GM19372 (cell line): ENCODE data around the gene INTS3.
"Not testable (repeated sequence)": the region's sequence is repeated elsewhere in the genome, so short reads cannot be mapped to it uniquely, and the experiment has no call there.

Experiments
- ATAC-seq: cut with Tn5 transposase; IDR thresholded peaks from one replicate; pipeline ENCODE4 v1.9.1; 2021; ENCODE audit warnings: mild to moderate bottlenecking, low read depth, moderate library complexity; ENCODE audit not compliant: unreplicated experiment

Gene INTS3

DNA sequence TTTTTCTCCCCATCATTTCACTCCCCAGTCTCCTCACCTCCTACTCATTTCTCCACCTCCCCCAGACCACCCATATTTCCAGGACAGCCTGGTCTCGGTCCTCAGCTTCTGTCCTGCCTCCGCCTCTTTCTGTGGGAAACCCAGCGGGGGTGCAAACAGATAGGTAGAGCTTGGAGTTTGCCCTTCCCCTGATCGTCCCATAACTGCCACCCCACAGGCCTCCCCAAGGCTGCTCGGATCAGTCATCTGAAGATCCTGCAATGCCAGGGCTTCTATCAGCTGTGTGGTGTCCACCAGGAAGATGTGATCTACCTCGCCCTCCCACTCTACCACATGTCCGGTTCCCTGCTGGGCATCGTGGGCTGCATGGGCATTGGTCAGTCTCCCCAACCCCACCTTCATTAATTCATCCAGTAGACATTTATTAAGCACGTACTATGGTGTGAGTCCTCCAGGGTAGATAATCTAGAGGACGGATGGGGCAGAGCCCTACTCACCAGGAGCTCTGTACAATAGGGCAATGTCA lies 49.1 kb downstream of the INTS3 start:
- no peak for ATAC-seq

DNA sequence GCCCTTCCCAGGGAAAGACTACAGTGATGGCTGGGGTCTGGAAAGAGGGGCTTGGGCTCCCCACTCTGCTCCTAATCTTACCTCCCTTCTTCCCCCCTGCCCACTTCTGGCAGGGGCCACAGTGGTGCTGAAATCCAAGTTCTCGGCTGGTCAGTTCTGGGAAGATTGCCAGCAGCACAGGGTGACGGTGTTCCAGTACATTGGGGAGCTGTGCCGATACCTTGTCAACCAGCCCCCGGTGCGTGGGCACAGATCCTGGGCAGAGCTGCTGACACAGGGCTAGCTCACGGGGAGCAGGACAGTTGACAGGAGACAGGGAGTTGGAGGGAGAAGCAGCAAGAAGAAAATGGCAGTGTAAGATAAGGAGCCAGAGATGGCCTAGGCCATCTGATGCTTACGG lies 49.8 kb downstream of the INTS3 start:
- ATAC-seq: no peak

DNA sequence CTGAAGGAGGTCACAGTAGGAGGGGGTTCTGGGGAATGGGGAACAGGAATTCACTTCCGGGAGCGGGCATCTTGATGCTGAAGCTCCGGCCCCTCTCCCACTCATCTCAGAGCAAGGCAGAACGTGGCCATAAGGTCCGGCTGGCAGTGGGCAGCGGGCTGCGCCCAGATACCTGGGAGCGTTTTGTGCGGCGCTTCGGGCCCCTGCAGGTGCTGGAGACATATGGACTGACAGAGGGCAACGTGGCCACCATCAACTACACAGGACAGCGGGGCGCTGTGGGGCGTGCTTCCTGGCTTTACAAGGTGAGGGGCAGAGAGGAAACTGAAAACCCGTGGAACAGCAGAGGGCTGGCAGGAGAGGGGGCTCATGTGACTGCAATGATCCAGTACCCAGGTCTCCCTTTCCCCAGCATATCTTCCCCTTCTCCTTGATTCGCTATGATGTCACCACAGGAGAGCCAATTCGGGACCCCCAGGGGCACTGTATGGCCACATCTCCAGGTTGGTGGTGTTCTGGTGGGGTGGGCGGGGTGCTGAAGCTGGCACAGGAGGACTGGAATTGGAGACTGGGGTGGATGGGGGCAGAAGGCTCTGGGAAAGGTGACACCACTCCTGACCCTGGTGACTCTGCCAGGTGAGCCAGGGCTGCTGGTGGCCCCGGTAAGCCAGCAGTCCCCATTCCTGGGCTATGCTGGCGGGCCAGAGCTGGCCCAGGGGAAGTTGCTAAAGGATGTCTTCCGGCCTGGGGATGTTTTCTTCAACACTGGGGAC lies 50.4 kb downstream of the INTS3 start:
- ATAC-seq: no peak

DNA sequence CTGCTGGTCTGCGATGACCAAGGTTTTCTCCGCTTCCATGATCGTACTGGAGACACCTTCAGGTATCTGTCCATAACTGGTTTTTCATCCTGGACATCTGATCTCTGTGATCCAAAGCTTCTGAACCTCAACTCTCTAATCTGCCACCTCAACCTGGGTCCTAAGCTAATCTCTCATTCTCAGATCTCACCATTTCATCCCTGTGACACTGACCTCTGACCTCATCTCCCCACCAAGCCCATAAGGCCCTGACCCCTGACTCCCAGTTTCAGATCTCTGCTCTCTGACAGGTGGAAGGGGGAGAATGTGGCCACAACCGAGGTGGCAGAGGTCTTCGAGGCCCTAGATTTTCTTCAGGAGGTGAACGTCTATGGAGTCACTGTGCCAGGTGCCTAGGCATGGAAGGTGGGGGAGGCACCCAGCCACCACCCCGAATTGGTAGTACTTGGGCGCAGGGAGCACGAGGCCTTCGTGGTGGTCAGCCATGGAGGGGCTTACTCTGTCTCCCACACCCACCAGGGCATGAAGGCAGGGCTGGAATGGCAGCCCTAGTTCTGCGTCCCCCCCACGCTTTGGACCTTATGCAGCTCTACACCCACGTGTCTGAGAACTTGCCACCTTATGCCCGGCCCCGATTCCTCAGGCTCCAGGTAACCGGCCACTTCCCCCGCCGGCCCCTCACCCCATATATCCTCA lies 51.1 kb downstream of the INTS3 start:
- ATAC-seq: no peak

DNA sequence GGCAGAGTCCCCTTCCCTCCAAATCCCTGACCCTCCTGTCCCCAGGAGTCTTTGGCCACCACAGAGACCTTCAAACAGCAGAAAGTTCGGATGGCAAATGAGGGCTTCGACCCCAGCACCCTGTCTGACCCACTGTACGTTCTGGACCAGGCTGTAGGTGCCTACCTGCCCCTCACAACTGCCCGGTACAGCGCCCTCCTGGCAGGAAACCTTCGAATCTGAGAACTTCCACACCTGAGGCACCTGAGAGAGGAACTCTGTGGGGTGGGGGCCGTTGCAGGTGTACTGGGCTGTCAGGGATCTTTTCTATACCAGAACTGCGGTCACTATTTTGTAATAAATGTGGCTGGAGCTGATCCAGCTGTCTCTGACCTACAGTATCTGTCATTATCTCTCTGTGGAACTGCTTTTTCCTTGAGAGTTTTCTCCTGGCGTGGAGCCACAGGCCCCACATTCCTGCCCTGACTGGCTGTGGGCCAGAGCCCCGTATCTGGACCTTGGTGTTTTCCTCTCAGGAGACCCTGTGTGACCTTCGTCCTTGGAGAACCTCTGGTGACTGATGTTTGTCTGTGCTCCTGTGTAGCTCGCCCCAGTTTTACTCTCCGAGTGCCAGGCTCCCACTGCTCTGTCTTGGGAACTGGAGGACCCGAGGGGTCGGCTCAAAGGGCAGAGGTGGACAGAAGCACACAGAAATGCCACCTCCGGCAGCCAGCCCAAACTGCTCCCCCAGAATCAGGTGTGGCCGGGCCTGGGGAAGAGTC lies 52.1 kb downstream of the INTS3 start:
- no peak for ATAC-seq

DNA sequence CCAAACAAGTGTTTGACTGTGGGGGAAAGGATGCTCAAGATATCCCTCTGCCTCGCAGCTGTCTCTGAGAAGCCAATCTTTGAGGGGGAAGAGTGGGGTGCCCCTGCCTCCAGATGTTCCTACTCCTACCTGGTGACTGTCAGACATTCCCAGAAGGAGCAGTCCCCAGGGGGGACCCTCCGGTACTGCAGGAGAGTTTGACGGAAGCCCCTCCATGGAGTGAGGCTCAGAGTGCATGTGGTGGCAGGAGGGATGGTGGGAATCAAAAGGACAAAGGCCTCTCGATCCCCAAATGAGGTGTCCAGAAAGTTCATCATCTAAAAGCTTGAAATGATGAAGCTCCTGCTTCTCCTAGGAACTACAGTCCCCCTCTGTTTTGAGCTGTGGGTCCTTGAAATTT lies 52.7 kb downstream of the INTS3 start:
- ATAC-seq: no peak

DNA sequence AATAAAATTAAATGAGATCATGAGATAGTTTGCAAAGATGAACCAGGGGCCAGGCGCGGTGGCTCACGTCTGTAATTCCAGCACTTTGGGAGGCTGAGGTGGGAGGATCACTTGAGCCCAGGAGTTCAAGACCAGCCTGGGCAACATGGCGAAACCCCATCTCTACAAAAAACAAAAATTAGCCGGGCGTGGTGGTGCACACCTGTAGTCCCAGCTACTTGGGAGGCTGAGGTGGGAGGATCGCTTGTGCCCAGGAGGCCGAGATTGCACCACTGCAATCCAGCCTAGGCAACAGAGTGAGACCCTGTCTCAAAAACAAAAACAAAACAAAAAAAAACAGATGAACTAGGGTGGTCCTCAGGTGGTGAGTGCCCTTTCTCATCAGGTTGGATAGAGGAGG lies 54.8 kb downstream of the INTS3 start:
- ATAC-seq: not testable (repeated sequence)

DNA sequence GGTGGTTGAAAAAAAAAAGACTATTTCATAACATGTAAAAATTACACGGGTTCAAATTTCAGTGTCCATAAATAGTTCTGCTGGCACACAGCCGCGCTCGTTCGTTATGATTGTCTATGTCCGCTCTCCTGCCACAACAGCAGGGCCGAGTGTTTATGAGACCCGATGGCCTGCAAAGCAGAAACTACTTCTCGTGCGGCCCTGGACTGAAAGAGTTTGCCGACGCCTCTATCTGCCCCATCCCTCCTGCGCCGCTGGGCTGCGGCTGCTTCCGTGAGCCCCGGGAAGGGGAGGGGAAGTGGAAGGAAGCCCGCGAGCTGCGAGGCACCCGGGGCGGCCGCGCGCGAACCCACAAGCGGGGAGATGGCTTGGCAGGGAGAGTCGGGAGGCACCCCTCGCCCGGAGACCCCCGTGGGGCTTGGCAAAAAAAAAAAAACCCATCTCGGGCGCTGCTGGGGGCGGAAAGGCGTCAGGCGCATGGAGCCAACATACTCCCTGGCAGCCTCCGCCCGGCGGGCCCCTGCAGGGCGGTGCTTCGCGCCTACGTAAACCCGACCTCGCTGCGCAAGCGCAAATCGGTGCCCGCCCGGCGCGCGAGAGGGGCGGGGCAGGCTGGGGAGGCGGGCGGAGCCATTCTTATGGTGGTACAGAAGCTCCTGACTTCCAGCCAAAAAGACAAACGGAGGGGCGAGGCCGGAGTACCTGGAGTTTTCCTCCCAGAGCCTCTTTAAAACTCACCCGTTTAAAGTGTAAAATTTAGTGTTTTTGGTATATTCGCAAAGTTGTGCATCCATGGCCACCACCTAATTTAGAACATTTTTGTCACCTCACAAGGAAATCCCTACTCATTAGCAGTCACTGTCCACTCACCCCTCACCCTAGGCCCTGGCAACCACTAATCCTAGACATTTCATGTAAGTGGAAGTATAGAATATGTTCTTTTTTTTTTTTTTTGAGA lies 55.7 kb downstream of the INTS3 start:
- ATAC-seq: peak; percentile 91

DNA sequence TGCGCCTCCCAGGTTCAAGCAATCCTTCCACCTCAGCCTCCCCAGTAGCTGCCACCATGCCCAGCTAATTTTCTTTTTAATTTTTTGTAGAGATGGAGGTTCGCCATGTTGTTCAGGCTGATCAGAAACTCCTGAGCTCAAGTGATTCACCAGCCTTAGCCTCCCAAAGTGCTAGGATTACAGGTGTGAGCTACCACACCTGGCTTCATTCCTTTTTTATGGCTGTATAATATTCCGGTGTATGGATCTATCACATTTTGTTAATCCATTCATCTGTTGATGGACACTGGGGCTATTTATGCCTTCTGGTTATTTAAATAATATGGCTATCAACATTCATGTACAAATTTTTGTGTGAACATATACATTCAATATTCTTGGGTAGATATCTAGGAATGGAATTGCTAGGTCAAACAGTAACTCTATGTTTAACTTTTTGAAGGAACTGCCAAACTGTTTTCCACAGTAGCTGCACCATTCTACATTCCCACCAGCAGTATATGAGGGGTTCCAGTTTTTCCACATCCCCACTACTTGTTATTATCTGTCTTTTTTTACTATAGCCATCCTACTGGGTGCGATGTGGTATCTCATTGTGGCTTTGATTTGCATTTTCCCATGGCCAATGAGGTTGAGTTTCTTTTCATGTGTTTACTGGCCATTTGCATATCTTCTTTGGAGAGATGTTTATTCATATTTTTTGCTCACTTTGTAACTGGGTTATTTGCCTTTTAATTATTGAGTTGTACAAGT lies 58.4 kb downstream of the INTS3 start:
- no peak for ATAC-seq

DNA sequence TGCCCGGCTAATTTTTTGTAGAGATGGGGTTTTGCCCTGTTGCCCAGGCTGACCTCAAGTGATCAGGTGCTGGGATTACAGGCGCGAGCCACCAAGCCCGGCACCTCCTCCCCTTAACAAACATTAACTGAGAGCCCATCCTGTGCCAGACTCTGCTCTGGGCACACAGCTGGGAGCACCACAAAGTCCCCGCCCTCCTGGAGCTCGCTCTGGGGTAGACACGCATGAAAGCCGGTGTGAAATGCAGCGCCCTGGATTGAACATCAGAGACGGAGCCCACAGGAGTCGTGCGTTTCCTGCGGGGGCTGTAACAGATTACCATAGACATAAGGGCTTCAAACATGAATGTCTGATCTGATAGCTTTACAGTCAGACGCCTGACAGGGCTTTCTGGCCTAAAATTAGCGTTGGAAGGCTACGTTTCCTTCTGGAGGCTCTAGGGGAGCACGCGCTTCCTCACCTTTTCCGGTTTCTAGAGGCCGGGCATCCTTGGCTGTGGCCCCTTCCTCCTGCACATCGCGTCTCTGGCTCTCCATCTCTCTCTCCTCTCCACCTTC lies 61.7 kb downstream of the INTS3 start:
- no peak for ATAC-seq

DNA sequence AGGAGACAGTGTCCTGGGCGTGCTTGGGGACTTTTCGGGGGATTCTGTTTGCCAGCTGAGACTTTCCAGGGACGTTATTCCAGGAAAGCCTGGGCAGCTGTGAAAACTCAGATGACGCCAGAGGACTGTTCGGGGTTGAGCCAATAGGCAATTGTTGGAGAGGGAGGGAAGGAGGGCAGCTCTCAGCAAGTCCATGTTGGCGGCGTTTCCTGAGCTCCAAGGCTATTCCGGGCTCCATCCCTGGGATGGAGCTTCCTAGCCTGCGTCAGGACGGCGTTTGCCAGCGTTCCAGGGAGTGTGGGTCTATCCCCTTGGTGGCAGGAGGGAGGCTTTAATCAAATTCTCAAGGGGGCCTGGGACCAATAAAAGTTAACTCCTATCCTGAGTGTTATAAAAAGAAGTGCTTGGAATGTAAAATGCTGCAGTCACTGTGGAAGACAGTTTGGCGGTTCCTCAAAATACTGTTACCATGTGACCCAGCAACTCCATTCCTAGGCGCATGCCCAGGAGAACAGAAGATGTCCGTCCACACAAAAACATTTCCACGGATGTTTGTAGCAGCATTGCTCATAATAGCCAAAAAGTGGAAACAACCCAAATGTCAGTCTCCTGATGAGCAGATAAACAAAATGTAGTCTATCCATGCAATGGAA lies 62.6 kb downstream of the INTS3 start:
- ATAC-seq: no peak

DNA sequence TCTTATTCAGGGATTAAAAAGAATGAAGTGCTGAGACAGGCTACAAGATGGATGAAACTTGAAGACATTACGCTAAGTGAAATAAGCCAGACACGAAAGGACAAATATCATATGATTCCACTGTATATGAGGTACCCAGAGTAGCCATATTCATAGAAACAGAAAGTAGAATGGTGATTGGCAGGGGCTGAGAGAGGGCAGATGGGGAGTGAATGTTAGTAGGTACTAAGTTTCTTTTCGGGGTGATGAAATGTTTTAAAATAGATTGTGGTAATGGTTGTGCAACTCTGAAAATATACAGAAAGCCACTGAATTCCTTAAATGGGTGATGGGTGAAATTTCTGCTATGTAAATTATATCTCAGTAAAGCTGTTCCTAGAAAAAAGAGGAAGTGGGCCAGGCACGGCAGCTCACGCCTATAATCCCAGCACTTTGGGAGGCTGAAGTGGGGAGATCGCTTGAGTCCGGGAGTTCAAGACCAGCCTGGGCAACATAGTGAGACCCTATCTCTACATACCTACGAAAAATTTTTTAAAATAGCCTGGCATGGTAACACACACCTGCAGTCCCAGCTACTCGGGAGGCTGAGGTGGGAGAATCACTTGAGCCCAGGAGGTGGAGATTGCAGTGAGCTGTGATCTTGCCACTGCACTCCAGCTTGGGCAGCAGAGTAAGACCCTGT lies 63.3 kb downstream of the INTS3 start:
- peak; percentile 93 for ATAC-seq

DNA sequence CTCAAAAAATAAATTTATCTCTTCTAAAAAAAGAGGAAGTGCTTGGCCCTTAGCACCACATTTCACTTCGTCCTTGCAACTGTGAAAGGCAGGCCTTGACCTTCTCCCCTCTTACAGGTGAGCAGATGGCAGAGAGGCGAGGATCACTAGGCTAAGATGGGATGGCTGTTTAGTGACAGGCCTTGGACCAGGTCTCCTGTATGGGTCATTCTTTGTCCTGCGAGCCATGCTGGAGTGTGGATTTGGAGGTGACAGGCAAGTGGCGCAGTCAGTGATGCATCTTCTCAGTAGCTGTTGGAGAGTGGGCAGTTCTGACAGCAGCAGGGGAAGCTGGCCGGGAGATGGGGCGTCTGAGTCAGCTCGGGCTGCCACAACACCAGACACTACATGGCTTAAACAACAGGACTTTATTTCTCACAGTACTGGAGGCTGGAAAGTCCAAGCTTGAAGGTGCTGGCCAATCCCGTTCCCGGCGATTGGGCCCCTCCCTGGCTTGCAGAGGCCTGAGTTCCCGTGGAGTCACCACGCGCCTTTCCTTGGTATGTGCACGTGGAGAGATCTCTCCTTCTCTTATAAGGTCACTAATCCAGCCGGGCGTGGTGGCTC lies 63.9 kb downstream of the INTS3 start:
- ATAC-seq: no peak

DNA sequence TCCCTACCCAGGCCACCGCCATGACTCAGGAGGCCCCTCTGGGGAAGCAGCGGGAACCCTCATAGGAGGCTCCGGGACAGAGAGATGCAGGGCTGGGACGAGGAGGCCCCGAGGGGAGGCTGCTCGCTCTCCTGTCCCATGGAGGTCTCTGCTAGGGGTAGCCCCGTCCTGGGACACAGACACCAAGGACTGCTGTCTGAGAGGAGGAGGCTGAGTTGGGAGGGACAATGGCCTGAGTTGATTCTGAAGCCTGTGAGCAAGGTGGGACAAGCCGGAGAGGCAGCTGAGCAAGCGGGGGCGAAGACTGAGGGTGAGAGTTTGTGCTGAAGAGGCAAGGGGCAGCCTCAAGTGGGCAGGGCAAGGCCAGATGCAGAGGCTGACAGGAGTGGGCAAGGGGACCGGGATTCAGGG lies 64.8 kb downstream of the INTS3 start:
- no peak for ATAC-seq

DNA sequence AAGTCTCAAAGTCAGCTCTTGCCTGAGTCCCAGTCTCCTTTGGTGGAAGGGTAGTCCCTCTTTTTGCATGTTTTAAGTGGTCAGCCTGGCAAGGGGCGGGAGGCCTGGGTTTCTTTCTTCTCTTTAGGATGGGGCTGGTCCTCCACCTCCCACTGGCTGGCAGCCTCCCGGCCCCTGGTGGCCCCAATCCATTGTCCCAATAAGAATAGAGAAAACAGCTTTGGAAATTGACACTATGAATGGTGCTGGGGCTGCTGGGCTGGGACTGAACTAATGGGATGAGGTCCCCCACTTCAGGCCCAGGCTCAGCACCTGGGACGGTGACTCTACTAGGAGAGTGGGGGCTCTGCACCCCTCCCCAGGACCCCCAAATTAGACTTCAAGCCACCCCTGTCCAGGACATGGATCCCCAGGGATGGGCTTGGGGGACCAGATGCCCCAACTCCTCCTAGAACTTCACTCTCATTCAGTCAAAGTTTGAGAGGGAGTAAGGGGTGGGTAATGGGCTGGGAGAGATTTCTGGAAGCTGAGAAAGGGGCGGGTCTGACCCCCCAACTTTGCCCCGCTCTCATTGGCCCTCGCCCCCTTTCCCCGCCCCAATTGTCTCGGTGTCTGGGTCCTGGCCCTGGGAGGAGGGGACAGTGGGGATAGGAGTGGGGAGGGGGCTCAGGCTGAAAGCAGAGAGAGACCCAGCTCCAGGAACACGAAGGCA lies 65.6 kb downstream of the INTS3 start:
- no peak for ATAC-seq

DNA sequence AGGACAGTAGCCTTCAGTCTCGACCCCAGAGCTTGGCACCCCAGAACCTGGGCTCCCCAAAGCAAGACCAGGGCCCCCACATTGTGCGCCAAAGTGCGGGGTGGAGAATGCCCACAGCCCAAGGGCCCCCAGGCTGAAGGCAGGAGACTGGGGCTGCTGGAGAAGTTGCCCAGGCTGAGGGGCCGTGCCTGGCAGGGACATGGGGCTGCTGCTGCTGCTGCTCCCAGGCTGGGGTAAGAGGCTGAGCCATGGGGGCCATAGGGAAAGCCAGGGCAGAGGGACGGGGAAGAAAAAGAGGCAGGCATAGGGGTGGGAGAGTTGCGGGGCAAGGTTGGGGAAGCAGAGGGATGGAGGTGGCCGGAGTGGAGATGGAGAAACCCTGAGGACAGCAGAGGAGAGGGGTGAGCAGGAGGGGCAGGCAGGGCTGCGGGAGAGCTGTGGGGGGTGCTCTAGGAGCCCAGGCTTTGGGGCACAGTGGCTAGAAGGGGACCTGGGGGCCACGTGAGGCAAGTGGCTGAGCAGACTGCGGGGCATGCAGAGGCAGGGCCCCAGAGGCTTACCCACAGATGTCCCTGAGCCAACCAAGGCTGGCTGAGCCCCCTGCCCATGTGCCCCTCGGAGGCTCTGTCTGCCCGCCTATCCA lies 66.2 kb downstream of the INTS3 start:
- ATAC-seq: no peak
